Peyer's patch (tissue), 4 donors: ENCODE data around the gene TGFB1.

ENCODE experiments used
- CTCF ChIP-seq, 6 experiments: fragments of 450-650 bp in 4 of 6; fragments of 200-600 bp in 2 of 6; sonication (generic) in 1 of 6; IDR thresholded peaks; one replicate each; pipeline ENCODE4 v1.5.1; 2017 to 2019; ENCODE audit warnings: antibody characterized with exemption in 6 of 6, mild to moderate bottlenecking in 3 of 6, moderate library complexity in 1 of 6
- POLR2A ChIP-seq, 2 donors: fragments of 450-650 bp; IDR thresholded peaks; one replicate each; pipeline ENCODE4 v1.5.1; 2017; ENCODE audit warnings: antibody characterized with exemption in 2 of 2, mild to moderate bottlenecking in 2 of 2, moderate library complexity in 2 of 2

GRCh38 chr19:41359741-41360140, 6.0 kb upstream of the TGFB1 start:
- no peak for TF ChIP-seq CTCF (IDR thresholded peaks at IDR 0.05)
- no peak for TF ChIP-seq POLR2A (IDR thresholded peaks at IDR 0.05)
